GM21526 (cell line): ENCODE results near the gene KCNC4.
A peak's percentile ranks its signal among the peaks of the same experiment; 100 is the strongest.

Source experiments
- ATAC-seq: cut with Tn5 transposase; IDR thresholded peaks from one replicate; pipeline ENCODE4 v1.9.1; 2021; ENCODE audit warnings: moderate library complexity; ENCODE audit not compliant: unreplicated experiment, low FRiP score

KCNC4 gene

GRCh38 chr1:110210604-110211495 is 736 bp downstream of the KCNC4 start:
- ATAC-seq: peak; percentile 2

- no peak for ATAC-seq
Measured at GRCh38 chr1:110211496-110212168, 1.5 kb downstream of the KCNC4 start.

- ATAC-seq: no peak
Measured at GRCh38 chr1:110212169-110213142, 2.3 kb downstream of the KCNC4 start.

GRCh38 chr1:110213143-110213540 is 3.0 kb downstream of the KCNC4 start:
- no peak for ATAC-seq

GRCh38 chr1:110214454-110215404 is 4.6 kb downstream of the KCNC4 start:
- ATAC-seq: no peak

GRCh38 chr1:110215621-110216515 is 5.8 kb downstream of the KCNC4 start:
- no peak for ATAC-seq

GRCh38 chr1:110216844-110217444 is 6.8 kb downstream of the KCNC4 start:
- ATAC-seq: no peak

- no peak for ATAC-seq
Measured at GRCh38 chr1:110218137-110218536, 8.0 kb downstream of the KCNC4 start.

- ATAC-seq: no peak
Measured at GRCh38 chr1:110218739-110219138, 8.6 kb downstream of the KCNC4 start.

GRCh38 chr1:110220324-110220723 is 10.2 kb downstream of the KCNC4 start:
- no peak for ATAC-seq

- no peak for ATAC-seq
Measured at GRCh38 chr1:110221119-110221518, 11.0 kb downstream of the KCNC4 start.

- no peak for ATAC-seq
Measured at GRCh38 chr1:110223127-110223526, 13.0 kb downstream of the KCNC4 start.

GRCh38 chr1:110223581-110223980 is 13.5 kb downstream of the KCNC4 start:
- ATAC-seq: no peak

- ATAC-seq: no peak
Measured at GRCh38 chr1:110224240-110224995, 14.3 kb downstream of the KCNC4 start.

- no peak for ATAC-seq
Measured at GRCh38 chr1:110225212-110225611, 15.1 kb downstream of the KCNC4 start.

- ATAC-seq: no peak
Measured at GRCh38 chr1:110225756-110226404, 15.8 kb downstream of the KCNC4 start.

- no peak for ATAC-seq
Measured at GRCh38 chr1:110227774-110228173, 17.7 kb downstream of the KCNC4 start.
